ENCODE data around the gene CSAG3.
"Not testable (repeated sequence)": the region's sequence is repeated elsewhere in the genome, so short reads cannot be mapped to it uniquely, and the experiment has no call there.

DNA sequence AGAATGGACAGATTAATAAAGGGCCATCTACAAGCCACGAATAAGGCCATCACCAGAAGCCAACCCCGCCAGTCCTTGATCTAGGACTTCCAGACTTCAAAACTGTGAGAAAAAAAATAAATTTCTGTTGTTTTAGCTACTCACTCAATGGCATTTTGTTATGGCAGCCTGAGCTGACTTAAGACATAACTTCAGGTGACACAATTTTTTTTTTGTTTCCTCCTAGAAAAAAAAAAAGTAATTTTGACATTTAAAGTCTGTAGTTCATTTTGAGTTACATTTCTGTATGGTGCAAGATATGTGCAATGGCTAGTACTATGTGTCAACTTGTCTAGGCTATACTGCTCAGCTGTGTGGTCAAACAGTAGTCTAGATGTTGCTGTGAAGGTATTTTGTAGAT, at the start of gene CSAG3:
- TF ChIP-seq, protein P1, sequence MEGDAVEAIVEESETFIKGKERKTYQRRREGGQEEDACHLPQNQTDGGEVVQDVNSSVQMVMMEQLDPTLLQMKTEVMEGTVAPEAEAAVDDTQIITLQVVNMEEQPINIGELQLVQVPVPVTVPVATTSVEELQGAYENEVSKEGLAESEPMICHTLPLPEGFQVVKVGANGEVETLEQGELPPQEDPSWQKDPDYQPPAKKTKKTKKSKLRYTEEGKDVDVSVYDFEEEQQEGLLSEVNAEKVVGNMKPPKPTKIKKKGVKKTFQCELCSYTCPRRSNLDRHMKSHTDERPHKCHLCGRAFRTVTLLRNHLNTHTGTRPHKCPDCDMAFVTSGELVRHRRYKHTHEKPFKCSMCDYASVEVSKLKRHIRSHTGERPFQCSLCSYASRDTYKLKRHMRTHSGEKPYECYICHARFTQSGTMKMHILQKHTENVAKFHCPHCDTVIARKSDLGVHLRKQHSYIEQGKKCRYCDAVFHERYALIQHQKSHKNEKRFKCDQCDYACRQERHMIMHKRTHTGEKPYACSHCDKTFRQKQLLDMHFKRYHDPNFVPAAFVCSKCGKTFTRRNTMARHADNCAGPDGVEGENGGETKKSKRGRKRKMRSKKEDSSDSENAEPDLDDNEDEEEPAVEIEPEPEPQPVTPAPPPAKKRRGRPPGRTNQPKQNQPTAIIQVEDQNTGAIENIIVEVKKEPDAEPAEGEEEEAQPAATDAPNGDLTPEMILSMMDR (IDR thresholded peaks at IDR 0.05 in 2 of 3, conservative IDR thresholded peaks at IDR 0.05 in 1 of 3; ENCODE audit: control insufficient read depth in 2 of 3, extremely low read depth in 1 of 3, insufficient read depth in 1 of 3, low read depth in 3 of 3, low read length in 3 of 3) = not testable (repeated sequence)
- TF ChIP-seq RFX5 (IDR thresholded peaks at IDR 0.05; ENCODE audit: low read depth, low read length); POLR2AphosphoS5 (IDR thresholded peaks at IDR 0.05; ENCODE audit: low read length); BRCA1 (IDR thresholded peaks at IDR 0.05; ENCODE audit: low read depth, low read length); HCFC1 (IDR thresholded peaks at IDR 0.05; ENCODE audit: low read length); LARP7 (IDR thresholded peaks at IDR 0.05); POLR2A (IDR thresholded peaks at IDR 0.05; ENCODE audit: low read depth, low read length); EZH2 (IDR thresholded peaks at IDR 0.05; ENCODE audit: borderline replicate concordance, control insufficient read depth, low read depth, low read length); MYC (IDR thresholded peaks at IDR 0.05; ENCODE audit: insufficient read depth, insufficient read length, insufficient replicate concordance, low read length, severe bottlenecking): not testable (repeated sequence)
- TF ChIP-seq, protein P2, sequence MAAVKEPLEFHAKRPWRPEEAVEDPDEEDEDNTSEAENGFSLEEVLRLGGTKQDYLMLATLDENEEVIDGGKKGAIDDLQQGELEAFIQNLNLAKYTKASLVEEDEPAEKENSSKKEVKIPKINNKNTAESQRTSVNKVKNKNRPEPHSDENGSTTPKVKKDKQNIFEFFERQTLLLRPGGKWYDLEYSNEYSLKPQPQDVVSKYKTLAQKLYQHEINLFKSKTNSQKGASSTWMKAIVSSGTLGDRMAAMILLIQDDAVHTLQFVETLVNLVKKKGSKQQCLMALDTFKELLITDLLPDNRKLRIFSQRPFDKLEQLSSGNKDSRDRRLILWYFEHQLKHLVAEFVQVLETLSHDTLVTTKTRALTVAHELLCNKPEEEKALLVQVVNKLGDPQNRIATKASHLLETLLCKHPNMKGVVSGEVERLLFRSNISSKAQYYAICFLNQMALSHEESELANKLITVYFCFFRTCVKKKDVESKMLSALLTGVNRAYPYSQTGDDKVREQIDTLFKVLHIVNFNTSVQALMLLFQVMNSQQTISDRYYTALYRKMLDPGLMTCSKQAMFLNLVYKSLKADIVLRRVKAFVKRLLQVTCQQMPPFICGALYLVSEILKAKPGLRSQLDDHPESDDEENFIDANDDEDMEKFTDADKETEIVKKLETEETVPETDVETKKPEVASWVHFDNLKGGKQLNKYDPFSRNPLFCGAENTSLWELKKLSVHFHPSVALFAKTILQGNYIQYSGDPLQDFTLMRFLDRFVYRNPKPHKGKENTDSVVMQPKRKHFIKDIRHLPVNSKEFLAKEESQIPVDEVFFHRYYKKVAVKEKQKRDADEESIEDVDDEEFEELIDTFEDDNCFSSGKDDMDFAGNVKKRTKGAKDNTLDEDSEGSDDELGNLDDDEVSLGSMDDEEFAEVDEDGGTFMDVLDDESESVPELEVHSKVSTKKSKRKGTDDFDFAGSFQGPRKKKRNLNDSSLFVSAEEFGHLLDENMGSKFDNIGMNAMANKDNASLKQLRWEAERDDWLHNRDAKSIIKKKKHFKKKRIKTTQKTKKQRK (IDR thresholded peaks at IDR 0.05; ENCODE audit: low read depth, low read length) = not testable (repeated sequence)
- TF ChIP-seq, protein P3, sequence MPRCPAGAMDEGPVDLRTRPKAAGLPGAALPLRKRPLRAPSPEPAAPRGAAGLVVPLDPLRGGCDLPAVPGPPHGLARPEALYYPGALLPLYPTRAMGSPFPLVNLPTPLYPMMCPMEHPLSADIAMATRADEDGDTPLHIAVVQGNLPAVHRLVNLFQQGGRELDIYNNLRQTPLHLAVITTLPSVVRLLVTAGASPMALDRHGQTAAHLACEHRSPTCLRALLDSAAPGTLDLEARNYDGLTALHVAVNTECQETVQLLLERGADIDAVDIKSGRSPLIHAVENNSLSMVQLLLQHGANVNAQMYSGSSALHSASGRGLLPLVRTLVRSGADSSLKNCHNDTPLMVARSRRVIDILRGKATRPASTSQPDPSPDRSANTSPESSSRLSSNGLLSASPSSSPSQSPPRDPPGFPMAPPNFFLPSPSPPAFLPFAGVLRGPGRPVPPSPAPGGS (IDR thresholded peaks at IDR 0.05; ENCODE audit: borderline replicate concordance, insufficient read depth, low read depth, low read length, poor library complexity, severe bottlenecking) = not testable (repeated sequence)
